ENCODE measurements around the gene SLC22A2. TPM values are rescaled to one million over a fixed set of nuclear protein-coding genes. Genes with fewer than 3 reads are reported as not detected.
A peak's percentile ranks its signal among the peaks of the same experiment; 100 is the strongest.

The SLC22A2 gene
- total RNA-seq, 1 experiment from 2014 or later = 0.96 TPM

- TF ChIP-seq STAT6 (CRISPR knock-in tag; conservative IDR thresholded peaks at IDR 0.05; ENCODE audit: low read depth) (no peak), ZNF317 (CRISPR knock-in tag; IDR thresholded peaks at IDR 0.05; ENCODE audit: borderline replicate concordance, low read depth) (no peak), E2F5 (CRISPR knock-in tag; IDR thresholded peaks at IDR 0.05) (no peak), USF2 (CRISPR knock-in tag; IDR thresholded peaks at IDR 0.05) (no peak), ZNF532 (CRISPR knock-in tag; IDR thresholded peaks at IDR 0.05; ENCODE audit: borderline replicate concordance) (no peak), ATF6 (CRISPR knock-in tag; IDR thresholded peaks at IDR 0.05) (no peak), MYBL2 (CRISPR knock-in tag; IDR thresholded peaks at IDR 0.05) (no peak), GRHL2 (CRISPR knock-in tag; IDR thresholded peaks at IDR 0.05; ENCODE audit: insufficient replicate concordance, severe bottlenecking) (no peak), ELF4 (CRISPR knock-in tag; IDR thresholded peaks at IDR 0.05; ENCODE audit: low read depth) (no peak), PRRX2 (CRISPR knock-in tag; IDR thresholded peaks at IDR 0.05) (0 out of 2 replicates have a peak, but pooled peaks have one; percentile 22)
Measured at GRCh38 chr6:160222491-160222890, 36.1 kb downstream of the SLC22A2 start (continued).

GRCh38 chr6:160221918-160222317, 36.7 kb downstream of the SLC22A2 start:
- no peaks in the 10 kb centered on the region; the same call in 1 of the 2 replicates for H3K27me3 Mint-ChIP-seq (ENCODE audit: low read depth)
- H3K4me1 Mint-ChIP-seq = peaks cover 52% of the 10 kb centered on the region
- no peak for TF ChIP-seq E2F1 (CRISPR knock-in tag; IDR thresholded peaks at IDR 0.05)
- TF ChIP-seq NFATC4 (CRISPR knock-in tag; IDR thresholded peaks at IDR 0.05) = no peak
- TF ChIP-seq ZMAT4 (CRISPR knock-in tag; IDR thresholded peaks at IDR 0.05) = no peak
- TF ChIP-seq HMGXB4 (CRISPR knock-in tag; IDR thresholded peaks at IDR 0.05) = no peak
- TF ChIP-seq NR1H2 (CRISPR knock-in tag; IDR thresholded peaks at IDR 0.05) = no peak
- TF ChIP-seq OVOL2 (CRISPR knock-in tag; IDR thresholded peaks at IDR 0.05; ENCODE audit: borderline replicate concordance) = no peak
- peaks cover 30% of the 10 kb centered on the region for H3K9me3 Mint-ChIP-seq
- ChIA-PET CTCF (interaction anchor here (0.8 to 3.7 kb wide), 26 partner anchors 11 to 234 kb away, joined by 3 to 49 read pairs (median 6); no protein-coding TSS in a partner anchor), POLR2A (no interaction called here)
- H3K36me3 Mint-ChIP-seq = peaks cover 15% of the 10 kb centered on the region
- H3K27ac Mint-ChIP-seq = no peak overlapping the region
- ATAC-seq = no peak
- no peak for DNase-seq (ENCODE audit: low spot score)
- H3K4me3 Mint-ChIP-seq = no peak overlapping the region
